ENCODE data around the gene ZNF559.

The ZNF559 gene

DNA sequence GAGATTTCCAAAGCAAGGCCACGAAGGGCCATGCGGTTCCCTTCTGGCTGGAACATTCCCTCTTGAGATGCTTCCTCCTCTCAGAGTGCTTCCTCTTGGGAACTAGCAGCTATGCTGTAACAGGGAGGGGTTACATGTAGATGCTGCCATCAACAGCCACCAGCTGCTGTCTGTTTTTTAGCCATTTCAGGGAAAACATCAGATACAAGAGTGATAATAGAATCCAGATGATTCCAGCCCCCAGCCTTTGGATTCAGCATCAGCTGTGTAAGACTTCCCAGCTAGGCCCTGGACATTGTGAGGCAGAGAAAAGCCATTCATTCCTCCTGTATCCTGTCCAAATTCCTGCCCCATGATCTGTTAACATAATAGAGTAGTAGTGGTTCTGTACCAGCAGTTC lies 30.7 kb downstream of the ZNF559 start:
- no peak for DNase-seq (ENCODE audit: low read depth)
- TF ChIP-seq, protein P1, sequence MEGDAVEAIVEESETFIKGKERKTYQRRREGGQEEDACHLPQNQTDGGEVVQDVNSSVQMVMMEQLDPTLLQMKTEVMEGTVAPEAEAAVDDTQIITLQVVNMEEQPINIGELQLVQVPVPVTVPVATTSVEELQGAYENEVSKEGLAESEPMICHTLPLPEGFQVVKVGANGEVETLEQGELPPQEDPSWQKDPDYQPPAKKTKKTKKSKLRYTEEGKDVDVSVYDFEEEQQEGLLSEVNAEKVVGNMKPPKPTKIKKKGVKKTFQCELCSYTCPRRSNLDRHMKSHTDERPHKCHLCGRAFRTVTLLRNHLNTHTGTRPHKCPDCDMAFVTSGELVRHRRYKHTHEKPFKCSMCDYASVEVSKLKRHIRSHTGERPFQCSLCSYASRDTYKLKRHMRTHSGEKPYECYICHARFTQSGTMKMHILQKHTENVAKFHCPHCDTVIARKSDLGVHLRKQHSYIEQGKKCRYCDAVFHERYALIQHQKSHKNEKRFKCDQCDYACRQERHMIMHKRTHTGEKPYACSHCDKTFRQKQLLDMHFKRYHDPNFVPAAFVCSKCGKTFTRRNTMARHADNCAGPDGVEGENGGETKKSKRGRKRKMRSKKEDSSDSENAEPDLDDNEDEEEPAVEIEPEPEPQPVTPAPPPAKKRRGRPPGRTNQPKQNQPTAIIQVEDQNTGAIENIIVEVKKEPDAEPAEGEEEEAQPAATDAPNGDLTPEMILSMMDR (IDR thresholded peaks at IDR 0.05; ENCODE audit: low read depth, low read length, missing control alignments) = no peak

DNA sequence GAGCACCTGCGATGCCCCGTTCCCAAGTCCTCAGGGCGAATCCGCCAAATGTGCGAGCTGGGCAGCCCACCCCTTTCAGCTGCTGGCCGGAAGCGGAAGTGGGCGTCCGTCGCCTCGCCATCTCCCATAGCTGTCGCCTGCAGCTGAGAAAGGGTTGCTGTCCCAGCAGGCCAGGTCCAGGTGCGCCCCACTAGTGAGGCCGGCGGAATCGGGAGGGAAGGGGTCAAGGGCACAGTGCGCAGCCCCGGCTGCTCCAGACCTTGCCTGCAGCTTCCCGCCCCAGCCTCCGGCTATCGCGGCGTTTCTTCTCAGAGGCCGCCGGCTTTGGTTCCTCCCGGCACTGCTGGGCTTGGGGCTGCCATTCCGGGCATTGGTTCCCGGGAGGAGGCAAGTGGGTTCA lies 38.9 kb downstream of the ZNF559 start, which contains the start of gene ZNF177:
Gene ZNF177 (plus strand): TSS at position 109 of the 400 bp plus-strand sequence. CDS start 15,299 bp downstream, outside the sequence.
- TF ChIP-seq, protein P1 (IDR thresholded peaks at IDR 0.05; ENCODE audit: low read depth, low read length, missing control alignments) = no peak
- DNase-seq (ENCODE audit: low read depth) = no peak
- H3K4me3 ChIP-seq (ENCODE audit: low read depth, low read length) = no peak within 1 kb of the TSS

More for the DNA sequence above, 30.7 kb downstream of the ZNF559 start:
- no peak overlapping the region for H3K4me3 ChIP-seq (ENCODE audit: low read depth, low read length)

- TF ChIP-seq, protein P1 (IDR thresholded peaks at IDR 0.05; ENCODE audit: low read depth, low read length, missing control alignments) = no peak
- DNase-seq (ENCODE audit: low read depth) = no peak
- H3K4me3 ChIP-seq (ENCODE audit: low read depth, low read length) = no peak overlapping the region
These were observed 47.0 kb downstream of the ZNF559 start for GRCh38 chr19:9370738-9371619.

DNA sequence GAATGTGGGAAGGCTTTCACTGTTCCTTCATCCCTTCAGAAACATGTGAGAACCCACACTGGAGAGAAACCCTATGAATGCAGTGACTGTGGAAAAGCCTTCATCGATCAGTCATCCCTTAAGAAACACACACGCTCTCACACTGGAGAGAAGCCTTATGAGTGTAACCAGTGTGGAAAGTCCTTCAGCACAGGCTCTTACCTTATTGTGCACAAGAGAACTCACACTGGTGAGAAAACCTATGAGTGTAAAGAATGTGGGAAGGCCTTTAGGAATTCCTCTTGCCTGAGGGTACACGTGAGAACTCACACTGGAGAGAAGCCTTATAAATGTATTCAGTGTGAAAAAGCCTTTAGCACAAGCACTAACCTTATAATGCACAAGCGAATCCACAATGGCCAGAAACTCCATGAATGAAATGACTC lies 57.4 kb downstream of the ZNF559 start:
- TF ChIP-seq, protein P1 (IDR thresholded peaks at IDR 0.05; ENCODE audit: low read depth, low read length, missing control alignments) = no peak
- no peak overlapping the region for H3K4me3 ChIP-seq (ENCODE audit: low read depth, low read length)
- DNase-seq (ENCODE audit: low read depth) = no peak
